ENCODE data around the gene TAS1R3.

Gene TAS1R3

DNA sequence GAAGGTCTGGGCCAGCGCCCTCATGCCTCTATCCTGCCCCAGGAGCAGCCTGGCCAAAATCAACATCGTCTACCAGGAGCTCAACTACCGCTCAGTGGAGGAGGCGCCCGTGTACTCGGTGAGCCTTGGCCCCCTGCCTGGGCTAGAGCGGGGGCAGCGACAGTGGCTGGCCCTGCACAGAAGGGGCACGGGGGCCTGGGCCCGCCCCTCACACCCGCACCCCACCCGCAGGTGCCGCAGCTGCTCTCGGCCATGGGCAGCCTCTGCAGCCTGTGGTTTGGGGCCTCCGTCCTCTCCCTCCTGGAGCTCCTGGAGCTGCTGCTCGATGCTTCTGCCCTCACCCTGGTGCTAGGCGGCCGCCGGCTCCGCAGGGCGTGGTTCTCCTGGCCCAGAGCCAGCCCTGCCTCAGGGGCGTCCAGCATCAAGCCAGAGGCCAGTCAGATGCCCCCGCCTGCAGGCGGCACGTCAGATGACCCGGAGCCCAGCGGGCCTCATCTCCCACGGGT, 40.0 kb upstream of the TAS1R3 start:
- Histone ChIP-seq H3K4me3 (ENCODE audit: low read depth, low read length) (no peak overlapping the region), H3K9me3 (no peaks in the 10 kb centered on the region), H3K27me3 (peaks cover 14% of the 10 kb centered on the region), H3K4me1 (peaks cover 19% of the 10 kb centered on the region), H3K36me3 (peaks cover 30% of the 10 kb centered on the region)
- TF ChIP-seq, protein P1, sequence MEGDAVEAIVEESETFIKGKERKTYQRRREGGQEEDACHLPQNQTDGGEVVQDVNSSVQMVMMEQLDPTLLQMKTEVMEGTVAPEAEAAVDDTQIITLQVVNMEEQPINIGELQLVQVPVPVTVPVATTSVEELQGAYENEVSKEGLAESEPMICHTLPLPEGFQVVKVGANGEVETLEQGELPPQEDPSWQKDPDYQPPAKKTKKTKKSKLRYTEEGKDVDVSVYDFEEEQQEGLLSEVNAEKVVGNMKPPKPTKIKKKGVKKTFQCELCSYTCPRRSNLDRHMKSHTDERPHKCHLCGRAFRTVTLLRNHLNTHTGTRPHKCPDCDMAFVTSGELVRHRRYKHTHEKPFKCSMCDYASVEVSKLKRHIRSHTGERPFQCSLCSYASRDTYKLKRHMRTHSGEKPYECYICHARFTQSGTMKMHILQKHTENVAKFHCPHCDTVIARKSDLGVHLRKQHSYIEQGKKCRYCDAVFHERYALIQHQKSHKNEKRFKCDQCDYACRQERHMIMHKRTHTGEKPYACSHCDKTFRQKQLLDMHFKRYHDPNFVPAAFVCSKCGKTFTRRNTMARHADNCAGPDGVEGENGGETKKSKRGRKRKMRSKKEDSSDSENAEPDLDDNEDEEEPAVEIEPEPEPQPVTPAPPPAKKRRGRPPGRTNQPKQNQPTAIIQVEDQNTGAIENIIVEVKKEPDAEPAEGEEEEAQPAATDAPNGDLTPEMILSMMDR (IDR thresholded peaks at IDR 0.05; ENCODE audit: low read depth, low read length) = no peak
- DNase-seq = peak; percentile 69

DNA sequence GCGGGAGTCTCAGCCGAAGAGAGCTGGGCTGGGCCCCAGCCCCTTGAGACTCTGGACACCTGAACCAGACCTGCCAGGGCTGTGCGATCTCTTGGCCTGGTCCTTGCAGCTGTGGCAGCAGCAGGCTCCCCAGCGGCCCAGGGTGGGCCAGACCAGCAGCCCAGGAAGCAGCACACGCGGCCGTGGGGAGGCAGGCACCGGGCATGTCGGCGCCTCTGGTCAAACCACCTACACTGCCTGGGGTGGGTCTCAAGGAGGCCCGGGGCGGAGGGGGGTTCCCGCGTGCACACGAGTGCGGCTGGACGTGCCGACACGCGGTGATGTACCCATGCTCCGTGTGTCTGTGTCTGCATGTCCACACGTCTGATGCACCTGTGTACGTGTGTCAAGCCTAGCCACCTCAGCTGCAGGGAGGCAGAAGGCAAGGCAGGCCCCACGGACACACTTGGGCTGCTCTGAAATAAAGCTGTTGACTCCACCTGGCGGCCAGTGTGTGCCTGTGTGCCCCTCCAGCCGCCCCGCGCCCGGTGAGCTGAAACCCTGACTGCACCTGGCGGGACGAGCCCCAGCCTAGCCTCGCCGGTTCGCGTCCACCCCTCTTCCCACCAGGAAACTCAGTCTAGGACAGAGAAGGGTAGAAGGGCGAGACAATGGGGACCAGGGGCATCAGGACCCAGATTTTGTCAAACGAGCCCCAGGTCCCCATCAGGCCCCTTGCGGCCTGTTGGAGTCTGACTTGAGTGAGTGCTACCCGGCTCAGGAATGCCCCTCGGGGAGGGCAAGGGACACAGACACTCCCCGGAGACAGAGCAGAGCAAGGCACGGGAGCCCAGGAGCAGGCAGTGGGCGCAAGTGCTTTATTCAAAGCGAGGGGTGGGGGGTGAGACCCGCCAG, 39.3 kb upstream of the TAS1R3 start:
- TF ChIP-seq, protein P1 (IDR thresholded peaks at IDR 0.05; ENCODE audit: low read depth, low read length) = peak; percentile 66
- Histone ChIP-seq H3K4me3 (ENCODE audit: low read depth, low read length) (no peak overlapping the region), H3K27me3 (peaks cover 14% of the 10 kb centered on the region), H3K4me1 (peaks cover 19% of the 10 kb centered on the region), H3K9me3 (no peaks in the 10 kb centered on the region), H3K36me3 (peaks cover 36% of the 10 kb centered on the region)
- DNase-seq = peak; percentile 87

DNA sequence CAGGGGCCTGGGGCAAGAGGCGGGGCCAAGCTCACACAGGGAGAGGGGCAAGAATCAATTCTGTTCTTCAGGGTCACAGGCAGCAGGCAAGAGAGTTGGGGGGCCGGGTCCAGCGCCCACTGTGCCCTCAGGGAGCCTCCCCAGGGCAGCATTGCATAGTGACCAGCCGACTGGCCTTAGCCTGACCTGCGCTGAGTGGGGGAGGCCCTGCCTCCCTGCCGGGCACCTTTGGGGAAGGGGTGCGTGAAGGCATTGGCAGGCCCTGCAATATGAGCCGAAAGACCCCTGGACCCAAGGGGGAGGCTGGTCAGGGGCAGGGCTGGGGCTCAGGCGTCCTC, 38.7 kb upstream of the TAS1R3 start:
- Histone ChIP-seq H3K36me3 (peaks cover 36% of the 10 kb centered on the region), H3K4me1 (peaks cover 19% of the 10 kb centered on the region), H3K27me3 (peaks cover 10% of the 10 kb centered on the region), H3K9me3 (no peaks in the 10 kb centered on the region), H3K4me3 (ENCODE audit: low read depth, low read length) (no peak overlapping the region)
- TF ChIP-seq, protein P1 (IDR thresholded peaks at IDR 0.05; ENCODE audit: low read depth, low read length) = no peak
- peak; percentile 25 for DNase-seq

DNA sequence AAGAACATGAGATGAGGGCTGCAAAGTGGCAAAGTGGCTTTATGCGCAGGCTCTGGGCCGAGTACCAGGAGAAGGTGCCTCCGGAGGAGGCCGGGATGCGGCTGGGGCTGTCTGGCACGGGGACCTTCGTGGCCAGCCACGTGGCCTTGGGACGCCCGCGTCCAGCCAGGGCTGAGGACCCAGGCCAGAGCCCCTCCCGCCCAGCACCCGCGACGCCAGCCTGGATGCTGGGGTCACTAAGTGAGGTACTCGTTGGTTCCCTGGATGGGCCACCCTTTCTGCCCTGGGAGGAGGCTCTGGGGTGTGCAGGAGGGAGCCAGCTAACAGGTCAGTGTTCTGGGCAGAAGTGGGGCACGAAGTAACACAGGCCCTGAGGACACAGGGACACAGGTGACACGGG, 38.2 kb upstream of the TAS1R3 start:
- Histone ChIP-seq H3K4me3 (ENCODE audit: low read depth, low read length) (no peak overlapping the region), H3K36me3 (peaks cover 39% of the 10 kb centered on the region), H3K4me1 (peaks cover 19% of the 10 kb centered on the region), H3K9me3 (no peaks in the 10 kb centered on the region), H3K27me3 (peaks cover 5% of the 10 kb centered on the region)
- TF ChIP-seq, protein P1 (IDR thresholded peaks at IDR 0.05; ENCODE audit: low read depth, low read length) = no peak
- DNase-seq = no peak

DNA sequence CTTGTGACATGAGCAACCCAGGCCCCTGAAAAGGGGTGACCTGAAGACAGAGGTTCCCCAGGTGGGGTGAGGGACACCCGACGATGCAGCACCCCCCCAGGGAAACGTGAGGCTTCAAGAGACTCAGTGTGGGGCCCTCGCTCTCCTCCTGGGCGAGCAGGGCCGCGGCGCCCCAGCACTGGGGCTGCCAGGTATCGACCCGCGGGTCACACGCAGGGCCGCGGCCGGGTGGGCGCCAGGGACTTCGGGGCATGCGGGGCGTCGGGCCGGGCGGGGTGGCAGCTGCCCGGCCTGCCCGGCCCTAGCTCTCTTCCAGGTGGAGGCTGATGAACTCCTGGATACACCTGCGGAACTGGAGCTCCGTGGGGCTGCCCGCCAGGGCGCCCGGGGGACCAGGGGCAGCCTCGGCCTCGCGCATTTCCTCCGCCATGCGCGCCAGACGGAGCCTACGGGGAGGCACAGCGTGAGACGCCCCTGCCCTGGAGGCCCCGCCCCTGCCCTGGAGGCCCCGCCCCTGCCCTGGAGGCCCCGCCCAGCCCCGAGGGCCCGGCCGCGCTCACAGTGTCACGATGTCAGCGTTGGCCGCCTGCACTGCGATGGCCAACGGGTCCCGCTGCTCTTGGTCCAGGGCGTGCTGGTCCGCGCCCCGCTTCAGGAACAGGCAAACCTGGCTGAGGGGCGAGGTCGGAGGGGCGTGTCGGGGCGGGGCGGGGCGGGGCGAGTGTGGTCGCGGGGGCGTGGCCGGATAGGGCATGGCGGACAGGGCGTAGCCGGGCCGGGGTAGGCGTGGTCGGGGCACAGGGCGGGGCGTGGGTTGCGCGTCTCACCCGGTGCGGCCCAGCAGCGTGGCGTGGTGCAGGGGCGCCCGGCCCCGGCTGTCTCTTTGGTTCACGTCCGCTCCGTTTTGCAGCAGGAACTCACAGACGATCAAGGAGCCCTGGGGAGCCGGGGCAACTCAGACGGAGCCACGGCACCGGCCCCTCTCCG, 37.5 kb upstream of the TAS1R3 start:
- DNase-seq = peak; percentile 57
- Histone ChIP-seq H3K36me3 (peaks cover 43% of the 10 kb centered on the region), H3K4me1 (peaks cover 20% of the 10 kb centered on the region), H3K4me3 (ENCODE audit: low read depth, low read length) (no peak overlapping the region), H3K27me3 (peaks cover 5% of the 10 kb centered on the region; the same call in 1 of the 2 replicates), H3K9me3 (no peaks in the 10 kb centered on the region)
- TF ChIP-seq, protein P1 (IDR thresholded peaks at IDR 0.05; ENCODE audit: low read depth, low read length) = no peak

All from BE2C (cell line).